HEK293 (cell line): ENCODE data around the gene UNK.

Experiments
- CTCF ChIA-PET: fragments of 350-600 bp; formaldehyde crosslinking; extraction: SDS; loops from one replicate; lab custom pipeline; 2021; ENCODE audit warnings: antibody characterized with exemption; lab: Yijun Ruan, JAX
- POLR2A ChIA-PET: fragments of 300-600 bp; formaldehyde crosslinking; extraction: SDS; loops from one replicate; lab custom pipeline; 2020; ENCODE audit warnings: antibody characterized with exemption, inconsistent platforms; lab: Yijun Ruan, JAX
- H3K27ac ChIP-seq: fragments of 200-500 bp; sonication (Bioruptor generic); 2 replicates; pipeline ENCODE4 v1.5.1; 2014; ENCODE audit warnings: low read depth, low read length, control low read depth, inconsistent platforms; ENCODE audit errors: extremely low read depth
- H3K36me3 ChIP-seq, 2 experiments: fragments of 200-500 bp in 1 of 2; sonication (Bioruptor generic) in 1 of 2; 1 replicate in 1 of 2; 2 replicates in 1 of 2; pipeline ENCODE4 v1.5.1; 2014 to 2017; ENCODE audit warnings: inconsistent platforms in 2 of 2, low read length in 2 of 2; ENCODE audit not compliant: control insufficient read depth in 2 of 2, insufficient read depth in 1 of 2
- H3K4me1 ChIP-seq: fragments of 200-500 bp; sonication (Bioruptor generic); 2 replicates; pipeline ENCODE4 v1.5.1; 2014; ENCODE audit warnings: mild to moderate bottlenecking, low read length, inconsistent platforms; ENCODE audit not compliant: control insufficient read depth, insufficient read depth
- H3K4me3 ChIP-seq: 2 replicates; pipeline ENCODE4 v1.5.1; 2011; ENCODE audit warnings: low read depth, mild to moderate bottlenecking, control low read depth, low read length, moderate library complexity
- H3K9me3 ChIP-seq: fragments of 200-500 bp; sonication (Bioruptor generic); 2 replicates; pipeline ENCODE4 v1.5.1; 2014; ENCODE audit warnings: low read depth, low read length, inconsistent platforms; ENCODE audit not compliant: control insufficient read depth, insufficient read depth
- BCL11A ChIP-seq: fragments of 450-650 bp; formaldehyde crosslinking; IDR thresholded peaks from 2 replicates; pipeline ENCODE4 v1.5.1; 2016; ENCODE audit warnings: low read depth, missing biosample characterization, missing genetic modification characterization
- HOXC10 ChIP-seq: sonication (generic); formaldehyde crosslinking; IDR thresholded peaks from 2 replicates; pipeline ENCODE4 v1.8.1; 2023; ENCODE audit warnings: mild to moderate bottlenecking, missing genetic modification reagents
- HOXD13 ChIP-seq: sonication (generic); formaldehyde crosslinking; IDR thresholded peaks from 2 replicates; pipeline ENCODE4 v1.8.0; 2022; ENCODE audit warnings: missing genetic modification reagents, borderline replicate concordance
- IKZF3 ChIP-seq: fragments of 450-650 bp; IDR thresholded peaks from 2 replicates; pipeline ENCODE4 v1.5.0; 2018; ENCODE audit warnings: missing biosample characterization, mild to moderate bottlenecking, missing genetic modification characterization, moderate library complexity
- KLF1 ChIP-seq: fragments of 450-650 bp; formaldehyde crosslinking; IDR thresholded peaks from 2 replicates; pipeline ENCODE4 v1.5.1; 2016; ENCODE audit warnings: missing biosample characterization, missing genetic modification characterization
- SCRT1 ChIP-seq: fragments of 450-650 bp; formaldehyde crosslinking; IDR thresholded peaks from 2 replicates; pipeline ENCODE4 v1.5.1; 2016; ENCODE audit warnings: missing biosample characterization, missing genetic modification characterization, borderline replicate concordance
- TCF7L2 ChIP-seq: IDR thresholded peaks from 2 replicates; pipeline ENCODE4 v1.6.1; 2011; ENCODE audit warnings: low read depth, mild to moderate bottlenecking, inconsistent platforms, low read length, moderate library complexity, borderline replicate concordance
- TRIM28 ChIP-seq: IDR thresholded peaks from 2 replicates; pipeline ENCODE4 v1.6.1; 2011; ENCODE audit warnings: low read length, control low read depth, borderline replicate concordance
- YY1 ChIP-seq: fragments of 450-650 bp; formaldehyde crosslinking; IDR thresholded peaks from 2 replicates; pipeline ENCODE4 v1.5.1; 2018; ENCODE audit warnings: missing biosample characterization, missing genetic modification characterization
- ZBTB21 ChIP-seq: fragments of 450-650 bp; formaldehyde crosslinking; IDR thresholded peaks from 2 replicates; pipeline ENCODE4 v1.5.1; 2017; ENCODE audit warnings: missing biosample characterization, missing genetic modification characterization
- ZBTB48 ChIP-seq: fragments of 450-650 bp; formaldehyde crosslinking; IDR thresholded peaks from 2 replicates; pipeline ENCODE4 v1.5.1; 2016; ENCODE audit warnings: missing biosample characterization, missing genetic modification characterization
- ZBTB7A ChIP-seq: fragments of 450-650 bp; formaldehyde crosslinking; IDR thresholded peaks from 2 replicates; pipeline ENCODE4 v1.5.1; 2016; ENCODE audit warnings: low read depth, missing biosample characterization, missing genetic modification characterization
- ZIC2 ChIP-seq: fragments of 450-650 bp; formaldehyde crosslinking; IDR thresholded peaks from 2 replicates; pipeline ENCODE4 v1.5.1; 2016; ENCODE audit warnings: missing biosample characterization, missing genetic modification characterization
- ZNF112 ChIP-seq: fragments of 450-650 bp; formaldehyde crosslinking; IDR thresholded peaks from 2 replicates; pipeline ENCODE4 v1.5.0; 2017; ENCODE audit warnings: missing biosample characterization, missing genetic modification characterization
- ZNF132 ChIP-seq: fragments of 450-650 bp; formaldehyde crosslinking; IDR thresholded peaks from 2 replicates; pipeline ENCODE4 v1.5.1; 2017; ENCODE audit warnings: missing biosample characterization, missing genetic modification characterization, borderline replicate concordance
- ZNF311 ChIP-seq: fragments of 450-650 bp; formaldehyde crosslinking; IDR thresholded peaks from 2 replicates; pipeline ENCODE4 v1.5.1; 2017; ENCODE audit warnings: missing biosample characterization, missing genetic modification characterization, borderline replicate concordance
- ZNF341 ChIP-seq: fragments of 450-650 bp; formaldehyde crosslinking; IDR thresholded peaks from 2 replicates; pipeline ENCODE4; 2016; ENCODE audit warnings: low read depth, missing biosample characterization, missing genetic modification characterization
- ZNF404 ChIP-seq: fragments of 450-650 bp; formaldehyde crosslinking; IDR thresholded peaks from 2 replicates; pipeline ENCODE4 v1.5.1; 2017; ENCODE audit warnings: missing biosample characterization, missing genetic modification characterization
- ZNF48 ChIP-seq: fragments of 450-650 bp; formaldehyde crosslinking; IDR thresholded peaks from 2 replicates; pipeline ENCODE4 v1.5.1; 2016; ENCODE audit warnings: missing biosample characterization, missing genetic modification characterization
- ZNF501 ChIP-seq: fragments of 450-650 bp; formaldehyde crosslinking; IDR thresholded peaks from 2 replicates; pipeline ENCODE4 v1.5.1; 2016; ENCODE audit warnings: missing biosample characterization, missing genetic modification characterization
- ZNF530 ChIP-seq: fragments of 450-650 bp; formaldehyde crosslinking; IDR thresholded peaks from 2 replicates; pipeline ENCODE4 v1.5.1; 2016; ENCODE audit warnings: low read depth, missing biosample characterization, missing genetic modification characterization
- ZNF548 ChIP-seq: fragments of 450-650 bp; formaldehyde crosslinking; IDR thresholded peaks from 2 replicates; pipeline ENCODE4 v1.5.1; 2016; ENCODE audit warnings: missing biosample characterization, missing genetic modification characterization
- ZNF560 ChIP-seq: fragments of 450-650 bp; formaldehyde crosslinking; IDR thresholded peaks from 2 replicates; pipeline ENCODE4 v1.5.1; 2017; ENCODE audit warnings: missing biosample characterization, missing genetic modification characterization, borderline replicate concordance
- ZNF585B ChIP-seq: fragments of 450-650 bp; formaldehyde crosslinking; IDR thresholded peaks from 2 replicates; pipeline ENCODE4 v1.5.1; 2016; ENCODE audit warnings: missing biosample characterization, missing genetic modification characterization
- ZNF664 ChIP-seq: fragments of 450-650 bp; formaldehyde crosslinking; IDR thresholded peaks from 2 replicates; pipeline ENCODE4 v1.5.1; 2016; ENCODE audit warnings: missing biosample characterization, missing genetic modification characterization
- ZNF677 ChIP-seq: fragments of 450-650 bp; IDR thresholded peaks from 2 replicates; pipeline ENCODE4 v1.5.0; 2018; ENCODE audit warnings: missing biosample characterization, mild to moderate bottlenecking, missing genetic modification characterization, moderate library complexity
- ZNF707 ChIP-seq: fragments of 450-650 bp; formaldehyde crosslinking; IDR thresholded peaks from 2 replicates; pipeline ENCODE4 v1.5.1; 2016; ENCODE audit warnings: missing biosample characterization, missing genetic modification characterization
- ZNF791 ChIP-seq: fragments of 450-650 bp; formaldehyde crosslinking; IDR thresholded peaks from 2 replicates; pipeline ENCODE4 v1.5.1; 2016; ENCODE audit warnings: missing biosample characterization, missing genetic modification characterization
- ZXDB ChIP-seq: fragments of 450-650 bp; formaldehyde crosslinking; IDR thresholded peaks from 2 replicates; pipeline ENCODE4 v1.5.1; 2016; ENCODE audit warnings: missing biosample characterization, missing genetic modification characterization
- TF ChIP-seq, protein P1 (sequence below): fragments of 450-650 bp; formaldehyde crosslinking; IDR thresholded peaks from 2 replicates; pipeline ENCODE4 v1.5.1; 2016; ENCODE audit warnings: missing biosample characterization, missing genetic modification characterization
- TF ChIP-seq, protein P2 (sequence below): fragments of 450-650 bp; formaldehyde crosslinking; IDR thresholded peaks from 2 replicates; pipeline ENCODE4; 2016; ENCODE audit warnings: missing biosample characterization, missing genetic modification characterization
- TF ChIP-seq, protein P3 (sequence below): fragments of 450-650 bp; formaldehyde crosslinking; IDR thresholded peaks from 2 replicates; pipeline ENCODE4 v1.5.1; 2016; ENCODE audit warnings: missing biosample characterization, missing genetic modification characterization
- TF ChIP-seq, protein P4 (sequence below): fragments of 450-650 bp; formaldehyde crosslinking; IDR thresholded peaks from 2 replicates; pipeline ENCODE4 v1.5.1; 2016; ENCODE audit warnings: missing biosample characterization, missing genetic modification characterization

The UNK gene

DNA sequence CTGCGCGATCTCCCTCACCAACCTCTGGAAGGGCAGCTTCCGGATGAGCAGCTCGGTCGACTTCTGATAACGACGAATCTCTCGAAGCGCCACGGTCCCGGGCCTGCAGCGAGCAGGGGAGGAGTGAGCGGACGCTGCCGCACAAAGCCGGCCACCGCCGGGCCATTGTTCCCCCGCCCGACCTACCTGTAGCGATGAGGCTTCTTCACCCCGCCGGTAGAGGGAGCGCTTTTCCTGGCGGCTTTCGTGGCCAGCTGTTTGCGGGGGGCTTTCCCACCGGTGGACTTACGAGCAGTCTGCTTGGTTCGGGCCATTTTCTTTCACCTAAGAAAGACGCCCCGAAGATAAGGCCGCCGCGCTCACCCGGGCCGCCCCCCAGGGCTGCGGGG is 5.8 kb upstream of the UNK start (continued):
- TF ChIP-seq SCRT1 (tag by site-specific recombination) (peak; percentile 94), ZIC2 (tag by site-specific recombination) (no peak), TCF7L2 (no peak), ZNF548 (tag by site-specific recombination) (no peak)
- TF ChIP-seq, protein P1, sequence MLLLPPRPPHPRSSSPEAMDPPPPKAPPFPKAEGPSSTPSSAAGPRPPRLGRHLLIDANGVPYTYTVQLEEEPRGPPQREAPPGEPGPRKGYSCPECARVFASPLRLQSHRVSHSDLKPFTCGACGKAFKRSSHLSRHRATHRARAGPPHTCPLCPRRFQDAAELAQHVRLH (tag by site-specific recombination), result no peak

DNA sequence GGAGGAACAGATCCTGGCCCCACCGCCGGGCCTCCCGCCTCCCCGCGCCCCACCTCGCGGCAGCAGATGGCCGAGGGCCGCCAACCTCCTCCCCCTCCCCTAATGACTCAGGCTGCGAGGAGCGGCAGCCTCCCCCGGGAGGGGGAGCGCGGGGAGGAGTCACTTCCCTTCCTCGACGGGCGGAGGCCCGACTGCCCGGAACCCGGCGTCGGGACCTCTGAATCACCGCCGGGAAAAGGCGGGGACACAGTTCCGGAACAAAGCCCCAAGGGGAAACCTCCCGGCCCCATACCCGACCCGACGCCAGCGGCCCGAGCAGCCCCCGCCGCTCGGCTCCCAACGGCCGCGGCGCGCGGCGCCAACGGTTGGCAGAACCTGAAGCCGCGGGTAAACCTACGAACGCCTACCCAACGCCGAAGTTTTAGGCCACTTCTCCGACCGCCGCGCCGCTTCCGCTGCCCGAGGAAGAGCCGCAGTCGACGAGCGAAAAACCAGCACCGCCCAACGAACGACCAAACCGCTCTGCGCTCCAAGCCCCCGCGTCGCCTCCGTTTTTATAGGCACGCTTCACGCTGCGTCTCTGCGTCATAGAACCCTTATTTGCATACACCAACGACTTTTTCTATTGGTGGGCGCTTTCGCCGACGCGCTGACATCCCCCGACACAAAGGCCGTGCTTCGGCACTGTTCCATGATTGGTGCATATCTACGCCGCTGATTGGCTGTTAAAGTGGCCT is 5.2 kb upstream of the UNK start:
- Histone ChIP-seq H3K4me3 (peak overlapping the region; percentile 72), H3K4me1 (peaks cover 17% of the 10 kb centered on the region; the same call in 1 of the 2 replicates), H3K27ac (peak overlapping the region; percentile 94), H3K9me3 (no peaks in the 10 kb centered on the region), H3K36me3 (peaks cover 0 to 43% of the 10 kb centered on the region in 2 experiments; a peak in 2 of 3 replicates)
- POLR2A ChIA-PET, result interaction anchor here (0.6 to 8.1 kb wide), 89 partner anchors 8 to 906 kb away, joined by 3 to 234 read pairs (median 5); partner anchors contain the start of genes ACOX1, CDK3, FBF1 and FDXR
- CTCF ChIA-PET, result interaction anchor here (0.6 to 9.4 kb wide), 11 partner anchors 16 to 612 kb away, joined by 3 to 73 read pairs (median 5); partner anchors contain the start of genes GALK1 and RECQL5
- TF ChIP-seq HOXD13 (CRISPR knock-in tag) (no peak), ZNF677 (no peak), KLF1 (tag by site-specific recombination) (peak; percentile 63; the same call in 1 of the 2 replicates), ZNF791 (tag by site-specific recombination) (no peak), ZNF560 (tag by site-specific recombination) (no peak), YY1 (tag by site-specific recombination) (peak; percentile 62), ZBTB21 (peak; percentile 94), ZNF530 (tag by site-specific recombination) (no peak), ZNF707 (no peak), ZNF112 (tag by site-specific recombination) (no peak), ZNF404 (tag by site-specific recombination) (no peak), ZNF664 (tag by site-specific recombination) (no peak), ZNF501 (peak; percentile 82), ZNF132 (tag by site-specific recombination) (no peak), ZIC2 (tag by site-specific recombination) (peak; percentile 85), ZBTB48 (tag by site-specific recombination) (no peak), IKZF3 (tag by site-specific recombination) (0 out of 2 replicates have a peak, but pooled peaks have one; percentile 49), TRIM28 (no peak), ZNF341 (tag by site-specific recombination) (peak; percentile 21; the same call in 1 of the 2 replicates), BCL11A (no peak), HOXC10 (CRISPR knock-in tag) (no peak), ZNF585B (tag by site-specific recombination) (no peak), ZNF311 (tag by site-specific recombination) (no peak), ZXDB (tag by site-specific recombination) (peak; percentile 41; the same call in 1 of the 2 replicates), ZNF48 (tag by site-specific recombination) (no peak), ZBTB7A (tag by site-specific recombination) (peak; percentile 83; the same call in 1 of the 2 replicates)
- TF ChIP-seq, protein P2, sequence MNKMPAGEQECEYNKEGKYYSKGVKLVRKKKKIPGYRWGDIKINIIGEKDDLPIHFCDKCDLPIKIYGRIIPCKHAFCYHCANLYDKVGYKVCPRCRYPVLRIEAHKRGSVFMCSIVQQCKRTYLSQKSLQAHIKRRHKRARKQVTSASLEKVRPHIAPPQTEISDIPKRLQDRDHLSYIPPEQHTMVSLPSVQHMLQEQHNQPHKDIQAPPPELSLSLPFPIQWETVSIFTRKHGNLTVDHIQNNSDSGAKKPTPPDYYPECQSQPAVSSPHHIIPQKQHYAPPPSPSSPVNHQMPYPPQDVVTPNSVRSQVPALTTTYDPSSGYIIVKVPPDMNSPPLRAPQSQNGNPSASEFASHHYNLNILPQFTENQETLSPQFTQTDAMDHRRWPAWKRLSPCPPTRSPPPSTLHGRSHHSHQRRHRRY (tag by site-specific recombination), result peak; percentile 84; the same call in 1 of the 2 replicates
- TF ChIP-seq, protein P3, sequence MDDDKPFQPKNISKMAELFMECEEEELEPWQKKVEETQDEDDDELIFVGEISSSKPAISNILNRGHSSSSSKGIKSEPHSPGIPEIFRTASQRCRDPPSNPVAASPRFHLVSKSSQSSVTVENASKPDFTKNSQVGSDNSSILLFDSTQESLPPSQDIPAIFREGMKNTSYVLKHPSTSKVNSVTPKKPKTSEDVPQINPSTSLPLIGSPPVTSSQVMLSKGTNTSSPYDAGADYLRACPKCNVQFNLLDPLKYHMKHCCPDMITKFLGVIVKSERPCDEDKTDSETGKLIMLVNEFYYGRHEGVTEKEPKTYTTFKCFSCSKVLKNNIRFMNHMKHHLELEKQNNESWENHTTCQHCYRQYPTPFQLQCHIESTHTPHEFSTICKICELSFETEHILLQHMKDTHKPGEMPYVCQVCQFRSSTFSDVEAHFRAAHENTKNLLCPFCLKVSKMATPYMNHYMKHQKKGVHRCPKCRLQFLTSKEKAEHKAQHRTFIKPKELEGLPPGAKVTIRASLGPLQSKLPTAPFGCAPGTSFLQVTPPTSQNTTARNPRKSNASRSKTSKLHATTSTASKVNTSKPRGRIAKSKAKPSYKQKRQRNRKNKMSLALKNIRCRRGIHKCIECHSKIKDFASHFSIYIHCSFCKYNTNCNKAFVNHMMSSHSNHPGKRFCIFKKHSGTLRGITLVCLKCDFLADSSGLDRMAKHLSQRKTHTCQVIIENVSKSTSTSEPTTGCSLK (tag by site-specific recombination), result no peak
- TF ChIP-seq, protein P4, sequence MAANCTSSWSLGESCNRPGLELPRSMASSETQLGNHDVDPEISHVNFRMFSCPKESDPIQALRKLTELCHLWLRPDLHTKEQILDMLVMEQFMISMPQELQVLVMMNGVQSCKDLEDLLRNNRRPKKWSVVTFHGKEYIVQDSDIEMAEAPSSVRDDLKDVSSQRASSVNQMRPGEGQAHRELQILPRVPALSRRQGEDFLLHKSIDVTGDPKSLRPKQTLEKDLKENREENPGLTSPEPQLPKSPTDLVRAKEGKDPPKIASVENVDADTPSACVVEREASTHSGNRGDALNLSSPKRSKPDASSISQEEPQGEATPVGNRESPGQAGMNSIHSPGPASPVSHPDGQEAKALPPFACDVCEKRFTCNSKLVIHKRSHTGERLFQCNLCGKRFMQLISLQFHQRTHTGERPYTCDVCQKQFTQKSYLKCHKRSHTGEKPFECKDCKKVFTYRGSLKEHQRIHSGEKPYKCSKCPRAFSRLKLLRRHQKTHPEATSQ (tag by site-specific recombination), result peak; percentile 91
